K562 (cell line): ENCODE results near the gene MCL1.

ENCODE experiments used
- CHD2 ChIP-seq: IDR thresholded peaks from 2 replicates; pipeline ENCODE4 v1.6.1; 2011; ENCODE audit warnings: low read depth, low read length
- EP300 ChIP-seq: IDR thresholded peaks from 2 replicates; pipeline ENCODE4 v1.6.1; 2012; ENCODE audit warnings: low read length, improper control_type of control experiment
- ZNF212 ChIP-seq: fragments of 450-650 bp; formaldehyde crosslinking; IDR thresholded peaks from 2 replicates; pipeline ENCODE4 v1.4.0; 2020; ENCODE audit warnings: mild to moderate bottlenecking
- TF ChIP-seq, protein P1 (sequence below): fragments of 250-450 bp; sonication (Bioruptor Pico); IDR thresholded peaks from 2 replicates; pipeline ENCODE4 v1.4.0; 2020

DNA sequence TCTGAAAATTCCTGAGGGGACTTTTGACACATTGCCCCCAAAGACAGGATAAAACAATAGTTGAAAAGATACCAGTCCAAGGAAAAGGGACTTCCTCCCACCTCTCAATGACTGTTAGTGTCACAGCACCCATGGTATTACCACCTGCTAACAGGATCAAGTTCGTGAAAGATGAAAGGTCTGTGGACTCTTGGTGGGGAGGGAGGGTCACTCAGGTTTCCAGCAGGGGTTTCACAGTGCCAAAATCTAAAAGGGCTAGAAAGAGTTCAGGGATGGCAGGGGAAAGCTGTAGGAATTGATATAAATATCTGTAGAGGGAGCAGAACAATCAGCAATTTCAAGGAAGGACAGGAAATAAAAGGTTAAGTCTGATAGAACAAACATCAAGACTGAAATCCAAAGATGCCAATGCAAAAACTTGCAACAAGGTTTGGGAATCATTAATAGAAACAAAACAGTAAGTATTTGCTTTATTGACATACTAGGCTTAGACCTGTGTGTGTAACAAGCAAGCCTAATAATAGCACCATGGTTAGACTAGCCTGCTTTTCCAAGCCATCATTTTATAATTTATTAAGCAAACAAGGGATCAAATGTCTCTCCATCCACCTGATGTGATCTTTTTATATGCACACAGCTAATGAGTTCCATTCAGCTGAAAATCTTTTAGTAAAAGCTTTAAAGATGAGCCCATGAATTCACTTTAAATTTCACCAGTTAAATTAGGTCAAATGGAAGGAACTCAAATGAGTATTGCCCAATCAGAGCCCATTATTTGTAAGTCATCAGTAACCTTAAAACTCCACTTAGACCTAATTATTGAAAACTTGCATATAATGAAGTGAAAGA, 3.7 kb downstream of the MCL1 start:
- TF ChIP-seq CHD2 (no peak), EP300 (no peak), ZNF212 (CRISPR knock-in tag) (no peak)
- TF ChIP-seq, protein P1, sequence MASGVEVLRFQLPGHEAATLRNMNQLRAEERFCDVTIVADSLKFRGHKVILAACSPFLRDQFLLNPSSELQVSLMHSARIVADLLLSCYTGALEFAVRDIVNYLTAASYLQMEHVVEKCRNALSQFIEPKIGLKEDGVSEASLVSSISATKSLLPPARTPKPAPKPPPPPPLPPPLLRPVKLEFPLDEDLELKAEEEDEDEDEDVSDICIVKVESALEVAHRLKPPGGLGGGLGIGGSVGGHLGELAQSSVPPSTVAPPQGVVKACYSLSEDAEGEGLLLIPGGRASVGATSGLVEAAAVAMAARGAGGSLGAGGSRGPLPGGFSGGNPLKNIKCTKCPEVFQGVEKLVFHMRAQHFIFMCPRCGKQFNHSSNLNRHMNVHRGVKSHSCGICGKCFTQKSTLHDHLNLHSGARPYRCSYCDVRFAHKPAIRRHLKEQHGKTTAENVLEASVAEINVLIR: no peak
